ENCODE data around the gene HOXA7.

HOXA7 gene

DNA sequence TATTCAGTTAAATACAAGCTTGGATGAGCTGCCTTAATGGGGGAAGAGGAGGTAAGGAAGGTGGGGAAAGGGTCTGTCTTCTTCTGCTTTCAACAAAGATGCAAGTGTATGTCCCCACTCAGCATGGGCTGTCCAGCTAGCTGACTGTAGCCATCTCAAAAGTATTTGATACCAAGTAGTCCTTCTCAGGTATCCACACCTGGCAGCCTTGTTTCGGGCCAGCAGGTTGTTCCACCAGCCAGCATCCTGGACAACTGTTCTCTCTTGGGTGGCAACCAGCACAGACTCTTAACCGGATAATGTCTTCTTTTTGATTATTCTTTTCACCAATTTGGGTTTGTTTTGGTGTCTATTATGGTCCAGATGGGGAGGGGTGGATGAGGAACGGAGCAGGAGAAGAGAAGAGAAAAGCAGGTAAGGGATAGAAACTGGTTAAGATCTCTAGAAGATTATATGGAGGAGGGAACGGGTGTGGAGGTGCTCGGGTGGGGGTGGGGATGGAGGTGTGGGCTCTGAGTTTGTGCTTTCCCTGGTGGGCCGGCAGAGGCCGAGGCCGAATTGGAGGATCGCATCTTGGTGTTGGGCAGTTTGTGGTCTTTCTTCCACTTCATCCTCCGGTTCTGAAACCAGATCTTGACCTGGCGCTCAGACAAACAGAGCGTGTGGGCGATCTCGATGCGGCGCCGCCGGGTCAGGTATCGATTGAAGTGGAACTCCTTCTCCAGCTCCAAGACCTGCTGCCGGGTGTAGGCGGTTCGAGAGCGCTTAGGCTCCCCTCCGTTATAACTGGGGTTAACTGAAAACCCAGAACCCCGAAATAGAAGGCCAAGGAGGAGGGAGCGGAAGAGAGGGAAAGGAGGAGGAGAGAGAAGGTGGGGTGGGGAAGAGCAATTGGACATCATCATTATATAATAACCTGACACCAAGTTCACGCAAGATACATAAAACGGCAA is 27.4 kb downstream of the HOXA7 start:
- no peaks in the 10 kb centered on the region for H3F3A ChIP-seq (ENCODE audit: control insufficient read depth, insufficient read depth)
- no peak overlapping the region for H3K4me2 ChIP-seq (ENCODE audit: low read length)
- H3K27me3 ChIP-seq (ENCODE audit: control insufficient read depth, low read length), result peaks cover 44% of the 10 kb centered on the region

DNA sequence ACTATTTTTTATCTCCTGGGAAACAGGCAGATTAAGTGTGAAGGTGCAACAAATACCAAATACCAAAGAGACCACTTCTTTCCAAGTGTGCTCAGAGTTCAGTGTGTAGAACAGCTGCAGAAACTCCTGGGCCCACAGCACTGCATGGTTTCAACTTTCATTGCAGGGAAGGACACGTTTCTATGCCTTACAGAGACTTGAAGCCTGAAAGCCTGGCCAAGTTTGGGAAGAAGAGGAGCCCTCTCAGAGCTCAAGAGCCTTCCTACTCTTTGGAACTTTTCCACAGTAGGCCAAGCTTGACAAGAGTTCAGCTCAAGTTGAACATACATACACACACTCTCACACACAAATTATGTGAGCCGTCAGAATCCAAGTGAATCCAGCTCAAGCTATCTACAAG is 28.4 kb downstream of the HOXA7 start:
- H3K4me2 ChIP-seq (ENCODE audit: low read length), result no peak overlapping the region
- H3K36me3 ChIP-seq (ENCODE audit: control insufficient read depth, low read length), result no peaks in the 10 kb centered on the region
- no peak overlapping the region for H3K4me3 ChIP-seq (ENCODE audit: low read length)
- no peak overlapping the region for H3K27ac ChIP-seq (ENCODE audit: low read depth, low read length)
- no peaks in the 10 kb centered on the region for H3K4me1 ChIP-seq (ENCODE audit: control insufficient read depth, low read length)
- H3K9me3 ChIP-seq (ENCODE audit: control insufficient read depth, insufficient read depth, low read length), result no peaks in the 10 kb centered on the region
- no peaks in the 10 kb centered on the region for H3K9me2 ChIP-seq (replicated peaks; ENCODE audit: control insufficient read depth, low read length)
- H3F3A ChIP-seq (ENCODE audit: control insufficient read depth, insufficient read depth), result no peaks in the 10 kb centered on the region
- no peaks in the 10 kb centered on the region for H3K79me2 ChIP-seq (ENCODE audit: control insufficient read depth, low read length)
- peaks cover 34% of the 10 kb centered on the region for H3K27me3 ChIP-seq (ENCODE audit: control insufficient read depth, low read length)
- H4K20me1 ChIP-seq (ENCODE audit: control insufficient read depth, insufficient read depth, low read depth, low read length), result no peaks in the 10 kb centered on the region
- TF ChIP-seq, protein P1, sequence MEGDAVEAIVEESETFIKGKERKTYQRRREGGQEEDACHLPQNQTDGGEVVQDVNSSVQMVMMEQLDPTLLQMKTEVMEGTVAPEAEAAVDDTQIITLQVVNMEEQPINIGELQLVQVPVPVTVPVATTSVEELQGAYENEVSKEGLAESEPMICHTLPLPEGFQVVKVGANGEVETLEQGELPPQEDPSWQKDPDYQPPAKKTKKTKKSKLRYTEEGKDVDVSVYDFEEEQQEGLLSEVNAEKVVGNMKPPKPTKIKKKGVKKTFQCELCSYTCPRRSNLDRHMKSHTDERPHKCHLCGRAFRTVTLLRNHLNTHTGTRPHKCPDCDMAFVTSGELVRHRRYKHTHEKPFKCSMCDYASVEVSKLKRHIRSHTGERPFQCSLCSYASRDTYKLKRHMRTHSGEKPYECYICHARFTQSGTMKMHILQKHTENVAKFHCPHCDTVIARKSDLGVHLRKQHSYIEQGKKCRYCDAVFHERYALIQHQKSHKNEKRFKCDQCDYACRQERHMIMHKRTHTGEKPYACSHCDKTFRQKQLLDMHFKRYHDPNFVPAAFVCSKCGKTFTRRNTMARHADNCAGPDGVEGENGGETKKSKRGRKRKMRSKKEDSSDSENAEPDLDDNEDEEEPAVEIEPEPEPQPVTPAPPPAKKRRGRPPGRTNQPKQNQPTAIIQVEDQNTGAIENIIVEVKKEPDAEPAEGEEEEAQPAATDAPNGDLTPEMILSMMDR (IDR thresholded peaks at IDR 0.05; ENCODE audit: low read depth, low read length, poor library complexity, severe bottlenecking), result no peak
- TF ChIP-seq EZH2phosphoT487 (IDR thresholded peaks at IDR 0.05; ENCODE audit: borderline replicate concordance, low read length), result no peak

More for the DNA sequence above, 27.4 kb downstream of the HOXA7 start:
- H3K36me3 ChIP-seq (ENCODE audit: control insufficient read depth, low read length), result no peaks in the 10 kb centered on the region
- H3K9me2 ChIP-seq (replicated peaks; ENCODE audit: control insufficient read depth, low read length), result no peaks in the 10 kb centered on the region
- H3K4me1 ChIP-seq (ENCODE audit: control insufficient read depth, low read length), result no peaks in the 10 kb centered on the region
- TF ChIP-seq EZH2phosphoT487 (IDR thresholded peaks at IDR 0.05; ENCODE audit: borderline replicate concordance, low read length), result no peak
- TF ChIP-seq, protein P1 (IDR thresholded peaks at IDR 0.05; ENCODE audit: low read depth, low read length, poor library complexity, severe bottlenecking), result no peak
- H4K20me1 ChIP-seq (ENCODE audit: control insufficient read depth, insufficient read depth, low read depth, low read length), result no peaks in the 10 kb centered on the region
- no peak overlapping the region for H3K27ac ChIP-seq (ENCODE audit: low read depth, low read length)
- H3K79me2 ChIP-seq (ENCODE audit: control insufficient read depth, low read length), result no peaks in the 10 kb centered on the region
- H3K4me3 ChIP-seq (ENCODE audit: low read length), result no peak overlapping the region
- no peaks in the 10 kb centered on the region for H3K9me3 ChIP-seq (ENCODE audit: control insufficient read depth, insufficient read depth, low read length)

DNA sequence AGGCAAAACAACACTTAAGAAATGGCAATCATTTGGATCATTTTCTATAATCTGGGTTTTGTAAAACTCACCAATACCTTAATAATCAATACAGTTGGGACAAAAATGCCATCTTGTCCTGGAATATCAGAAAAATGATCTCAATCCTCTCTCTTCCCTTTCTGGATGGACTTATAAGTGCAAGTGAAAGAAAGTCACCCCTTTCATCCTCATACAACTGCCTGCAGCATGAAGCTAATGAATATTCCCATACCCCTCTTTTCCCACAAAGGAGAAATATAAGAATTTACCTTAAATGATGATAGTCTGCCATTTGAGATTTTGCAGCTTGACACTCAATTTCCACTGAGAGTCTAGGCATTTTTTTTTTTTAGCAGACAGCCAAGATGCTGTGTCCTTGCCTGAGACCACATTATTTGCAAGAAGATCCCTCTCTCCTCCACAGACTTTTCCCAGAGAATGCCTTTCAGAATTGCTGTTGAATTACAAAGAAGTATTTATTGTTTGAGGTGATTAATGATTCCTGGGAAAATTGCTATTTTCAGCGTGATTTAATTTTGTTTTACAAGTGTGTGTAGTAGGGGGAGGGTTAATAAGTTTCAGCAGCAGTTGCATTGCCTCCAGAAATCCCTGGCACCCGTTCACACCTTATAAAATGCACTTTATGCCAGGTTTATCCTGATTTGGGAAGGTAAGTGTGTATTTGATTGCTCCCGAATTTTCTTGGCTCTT is 29.7 kb downstream of the HOXA7 start:
- peaks cover 30% of the 10 kb centered on the region for H3K27me3 ChIP-seq (ENCODE audit: control insufficient read depth, low read length)

More for the DNA sequence above, 29.7 kb downstream of the HOXA7 start:
- H4K20me1 ChIP-seq (ENCODE audit: control insufficient read depth, insufficient read depth, low read depth, low read length), result no peaks in the 10 kb centered on the region
- H3K27ac ChIP-seq (ENCODE audit: low read depth, low read length), result no peak overlapping the region
- H3K4me1 ChIP-seq (ENCODE audit: control insufficient read depth, low read length), result no peaks in the 10 kb centered on the region
- H3K4me2 ChIP-seq (ENCODE audit: low read length), result no peak overlapping the region
- TF ChIP-seq, protein P1 (IDR thresholded peaks at IDR 0.05; ENCODE audit: low read depth, low read length, poor library complexity, severe bottlenecking), result no peak
- TF ChIP-seq EZH2phosphoT487 (IDR thresholded peaks at IDR 0.05; ENCODE audit: borderline replicate concordance, low read length), result no peak
- H3K79me2 ChIP-seq (ENCODE audit: control insufficient read depth, low read length), result no peaks in the 10 kb centered on the region
- H3K4me3 ChIP-seq (ENCODE audit: low read length), result no peak overlapping the region
- no peaks in the 10 kb centered on the region for H3F3A ChIP-seq (ENCODE audit: control insufficient read depth, insufficient read depth)
- no peaks in the 10 kb centered on the region for H3K9me3 ChIP-seq (ENCODE audit: control insufficient read depth, insufficient read depth, low read length)
- no peaks in the 10 kb centered on the region for H3K36me3 ChIP-seq (ENCODE audit: control insufficient read depth, low read length)
- H3K9me2 ChIP-seq (replicated peaks; ENCODE audit: control insufficient read depth, low read length), result no peaks in the 10 kb centered on the region
